GM19395 (cell line): ENCODE results near the gene ZMAT3.
A peak's percentile ranks its signal among the peaks of the same experiment; 100 is the strongest.

ENCODE experiments used
- ATAC-seq: cut with Tn5 transposase; IDR thresholded peaks from one replicate; pipeline ENCODE4 v1.9.1; 2021; ENCODE audit warnings: mild to moderate bottlenecking, moderate library complexity; ENCODE audit not compliant: unreplicated experiment

ZMAT3 gene

DNA sequence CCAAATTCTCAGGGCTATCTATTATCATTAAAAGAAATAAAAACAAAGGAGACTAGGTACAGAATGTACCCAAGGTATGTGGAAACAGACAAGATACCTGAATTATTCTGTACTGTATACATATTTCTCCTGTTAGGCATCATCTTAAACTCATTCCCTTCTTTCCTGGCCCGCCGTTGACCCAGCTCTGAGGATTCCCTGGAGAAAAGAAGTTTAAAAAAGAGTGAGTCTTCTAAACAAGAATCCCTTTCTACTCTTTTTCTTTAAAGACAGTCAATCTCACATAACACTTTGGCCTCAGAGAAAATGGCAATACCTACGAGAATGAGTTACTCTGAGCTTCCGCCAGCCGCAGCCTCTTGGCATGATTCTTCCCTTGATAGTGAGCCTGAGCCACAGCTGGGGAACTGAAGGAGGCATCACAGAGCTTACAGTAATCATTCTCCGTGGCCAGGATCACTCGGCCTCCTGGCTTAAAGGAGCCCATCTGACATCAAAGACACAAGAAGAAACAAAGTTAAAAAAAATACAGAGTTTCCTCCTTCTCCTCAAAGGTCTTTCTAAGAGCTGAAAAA lies 44.2 kb downstream of the ZMAT3 start:
- no peak for ATAC-seq

DNA sequence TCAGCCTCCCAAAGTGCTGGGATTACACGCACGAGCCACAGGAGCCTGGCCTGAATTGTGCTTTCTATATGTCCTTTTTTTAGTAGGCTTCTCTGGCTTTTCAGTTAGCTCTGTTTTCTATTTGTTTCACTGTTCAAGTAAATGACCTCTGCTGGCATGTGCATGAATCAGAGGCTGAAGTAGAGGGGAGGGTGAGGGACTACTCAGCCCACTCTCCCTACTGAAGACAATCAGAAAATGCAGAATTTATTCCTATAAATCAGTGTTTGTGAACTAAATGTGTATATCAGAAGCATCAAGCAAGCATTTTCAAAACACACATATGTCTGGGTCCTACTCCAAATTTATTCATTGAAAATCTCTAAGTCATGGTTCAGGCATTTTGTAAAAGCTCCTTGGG lies 45.0 kb downstream of the ZMAT3 start:
- no peak for ATAC-seq

- no peak for ATAC-seq
Observed at GRCh38 chr3:179021119-179021903, 50.3 kb downstream of the ZMAT3 start.

DNA sequence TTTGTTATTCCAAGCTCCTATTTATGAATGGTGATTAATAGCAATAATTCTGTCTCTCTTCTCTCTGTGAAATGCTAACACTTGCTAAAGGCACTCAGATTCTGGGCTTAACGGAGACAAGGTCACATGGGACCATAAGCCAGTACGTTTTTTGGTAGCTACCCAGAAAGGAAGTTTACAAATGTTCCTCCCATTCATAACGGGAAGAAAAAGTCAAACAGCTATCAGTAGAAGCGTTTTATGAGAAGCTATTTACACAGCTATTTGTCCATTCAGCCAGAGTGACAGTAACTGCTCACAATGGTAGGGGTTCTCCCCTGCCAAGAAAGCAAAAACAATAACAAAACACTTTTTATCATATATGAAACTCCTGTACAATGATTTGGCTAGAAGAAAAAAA lies 51.5 kb downstream of the ZMAT3 start:
- no peak for ATAC-seq

DNA sequence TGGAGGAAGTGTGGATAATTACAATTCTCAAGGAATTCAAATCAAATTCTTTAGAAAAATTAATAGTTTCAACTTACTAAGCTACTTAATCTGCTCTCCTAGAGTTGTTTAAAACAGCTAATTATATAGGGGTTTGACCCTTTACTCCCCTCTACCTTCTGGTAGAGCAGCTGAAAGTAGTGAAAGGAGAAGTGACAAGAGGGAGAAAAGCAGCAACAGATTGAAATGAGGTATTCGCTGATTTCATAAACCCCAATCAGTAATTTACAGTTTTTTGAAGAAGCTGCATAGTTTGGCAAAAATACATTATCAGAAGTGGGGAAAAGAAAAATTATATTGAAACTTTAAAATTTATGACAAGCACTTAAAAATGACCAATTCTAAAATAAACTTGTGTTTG lies 52.8 kb downstream of the ZMAT3 start:
- no peak for ATAC-seq

- peak; percentile 73 for ATAC-seq
Observed at GRCh38 chr3:179016979-179017670, 54.5 kb downstream of the ZMAT3 start.

DNA sequence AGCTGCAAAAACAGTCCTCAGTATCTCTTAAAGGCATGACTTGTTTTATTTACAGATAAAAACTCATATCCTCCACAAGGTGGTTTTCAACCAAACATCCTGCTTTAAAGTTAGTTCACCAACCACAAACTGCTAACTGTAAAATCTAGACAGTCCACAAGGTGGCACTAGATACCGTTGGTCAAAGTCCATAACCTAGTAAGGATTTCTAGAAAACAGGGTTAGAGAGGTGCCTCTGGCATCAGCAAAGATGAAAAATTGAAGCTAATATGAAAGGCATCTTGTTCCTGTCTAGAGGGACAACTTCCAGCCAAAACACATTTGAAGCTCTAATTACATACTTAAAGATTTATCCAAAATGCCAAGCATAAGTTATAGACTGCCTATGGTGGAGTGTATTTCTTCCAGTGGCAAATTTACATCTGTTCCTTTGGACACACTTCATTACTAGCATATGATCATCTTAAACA lies 56.0 kb downstream of the ZMAT3 start:
- ATAC-seq: peak; percentile 74

- no peak for ATAC-seq
Observed at GRCh38 chr3:179005706-179006105, 65.9 kb downstream of the ZMAT3 start.

GRCh38 chr3:179005213-179005612 lies 66.4 kb downstream of the ZMAT3 start:
- no peak for ATAC-seq

- ATAC-seq: no peak
Observed at GRCh38 chr3:179000659-179001058, 71.0 kb downstream of the ZMAT3 start.

- peak; percentile 54 for ATAC-seq
Observed at GRCh38 chr3:179000144-179000543, 71.5 kb downstream of the ZMAT3 start.

GRCh38 chr3:178996399-178996798 lies 75.2 kb downstream of the ZMAT3 start:
- no peak for ATAC-seq

GRCh38 chr3:178990293-178990692 lies 81.3 kb downstream of the ZMAT3 start:
- ATAC-seq: no peak

GRCh38 chr3:178989821-178990220 lies 81.8 kb downstream of the ZMAT3 start:
- no peak for ATAC-seq

DNA sequence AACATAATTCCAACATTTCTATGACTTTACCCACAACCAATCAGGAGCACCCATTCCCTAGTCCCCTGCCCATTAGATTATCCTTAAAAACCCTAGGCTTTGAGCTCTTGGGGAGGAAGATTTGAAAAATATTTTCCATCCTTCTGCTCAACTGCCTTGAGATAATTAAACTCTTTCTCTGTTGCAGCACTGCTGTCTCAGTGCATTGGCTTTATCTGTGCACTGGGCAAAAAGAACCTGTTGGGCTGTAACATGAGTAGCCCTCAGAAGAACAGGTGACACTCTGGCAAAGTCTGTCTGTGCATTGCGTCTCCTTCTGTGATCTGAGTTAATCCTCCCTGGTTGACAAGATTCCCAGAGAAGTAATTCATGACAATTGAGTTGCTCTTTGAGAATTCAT lies 83.9 kb downstream of the ZMAT3 start:
- no peak for ATAC-seq

GRCh38 chr3:178986456-178986855 lies 85.2 kb downstream of the ZMAT3 start:
- no peak for ATAC-seq

GRCh38 chr3:178982137-178982536 lies 89.5 kb downstream of the ZMAT3 start:
- ATAC-seq: peak; percentile 84

GRCh38 chr3:178975320-178975719 lies 96.3 kb downstream of the ZMAT3 start:
- no peak for ATAC-seq

- ATAC-seq: no peak
Observed at GRCh38 chr3:178971614-178972013, 100.0 kb downstream of the ZMAT3 start.

- peak; percentile 93 for ATAC-seq
Observed at GRCh38 chr3:178969004-178969700, 102.5 kb downstream of the ZMAT3 start.
